ENCODE data around the gene SLMAP.

Gene SLMAP

DNA sequence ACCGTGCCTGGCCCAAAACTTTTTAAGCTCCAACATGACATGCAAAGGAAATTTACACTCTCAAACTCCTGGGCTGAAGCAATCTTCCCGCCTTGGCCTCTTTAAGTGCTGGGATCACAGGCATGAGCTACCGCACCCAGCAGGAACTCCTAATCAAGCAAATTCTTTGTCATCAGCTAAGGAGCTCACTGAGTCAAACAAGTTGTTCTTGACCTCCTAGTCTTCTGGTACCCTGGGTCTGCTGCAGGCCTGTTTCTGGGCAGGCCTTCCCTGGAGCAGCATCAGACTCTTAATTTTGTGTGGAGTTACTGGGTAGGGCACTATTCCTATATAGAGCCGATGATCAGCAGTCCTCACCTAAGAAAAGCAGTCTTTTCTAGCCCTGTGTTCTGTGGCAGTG, 183.7 kb downstream of the SLMAP start:
- Histone ChIP-seq H3K27ac (ENCODE audit: low read depth, low read length) (no peak overlapping the region), H3K4me1 (ENCODE audit: control insufficient read depth in 5 of 5, insufficient read depth in 5 of 5, low read length in 5 of 5) (peaks cover 10 to 22% (median 15%) of the 10 kb centered on the region in 5 donors), H3K9me3 (ENCODE audit: control insufficient read depth in 5 of 5, low read length in 5 of 5) (peaks cover 0 to 3% (median 0%) of the 10 kb centered on the region in 5 donors), H3K27me3 (ENCODE audit: control insufficient read depth in 5 of 5, insufficient read depth in 4 of 5, low read length in 5 of 5) (no peaks in the 10 kb centered on the region), H3K9ac (ENCODE audit: low read length in 5 of 5) (no peak overlapping the region), H3K36me3 (ENCODE audit: control insufficient read depth in 5 of 5, insufficient read depth in 5 of 5, low read length in 5 of 5) (no peaks in the 10 kb centered on the region), H3K4me3 (ENCODE audit: low read depth in 1 of 5, low read length in 5 of 5) (no peak overlapping the region)

DNA sequence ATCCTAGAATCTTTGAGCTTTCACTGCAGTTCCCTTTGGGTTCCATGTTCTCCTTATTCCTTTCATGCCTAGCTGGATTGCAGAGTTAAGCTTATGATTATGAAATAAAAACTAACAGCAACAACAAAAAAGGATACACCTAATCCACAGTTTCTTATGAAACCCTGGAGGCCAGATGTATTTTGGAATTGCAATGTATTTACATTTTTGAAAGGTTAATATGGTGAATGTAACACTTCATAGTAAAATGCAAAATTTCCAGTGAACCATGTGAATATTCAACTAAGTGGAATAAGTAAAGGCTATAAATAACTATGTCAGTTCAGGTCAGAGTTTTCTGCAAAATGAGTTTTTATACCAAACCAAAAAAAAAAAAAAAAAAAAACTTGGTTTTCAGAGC, 186.3 kb downstream of the SLMAP start:
- H3K4me1 ChIP-seq (ENCODE audit: control insufficient read depth in 5 of 5, insufficient read depth in 5 of 5, low read length in 5 of 5): peaks cover 10 to 25% (median 17%) of the 10 kb centered on the region in 5 donors

DNA sequence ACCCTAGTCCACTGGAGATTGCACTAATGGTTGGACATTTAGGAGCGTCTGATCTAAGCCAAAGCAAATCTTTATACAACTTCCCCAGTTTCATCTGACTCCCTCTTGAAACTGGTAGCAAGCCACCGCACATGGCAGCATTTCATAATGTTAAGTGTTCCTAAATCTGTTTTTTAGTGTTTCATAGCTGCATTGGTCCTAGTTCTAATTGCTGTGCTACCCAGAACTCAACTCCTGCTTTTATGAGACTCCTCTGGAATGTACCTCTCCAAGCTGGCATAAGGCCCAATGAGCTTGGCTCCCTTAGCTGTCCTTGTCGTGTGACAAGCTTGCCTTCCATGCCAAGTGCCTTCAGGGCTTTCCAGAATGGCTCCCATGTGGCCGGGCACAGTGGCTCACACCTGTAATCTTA, 186.8 kb downstream of the SLMAP start:
- H3K9ac ChIP-seq (ENCODE audit: low read length in 5 of 5): no peak overlapping the region
- no peaks in the 10 kb centered on the region for H3K27me3 ChIP-seq (ENCODE audit: control insufficient read depth in 5 of 5, insufficient read depth in 4 of 5, low read length in 5 of 5)
- peaks cover 0 to 3% (median 0%) of the 10 kb centered on the region in 5 donors for H3K9me3 ChIP-seq (ENCODE audit: control insufficient read depth in 5 of 5, low read length in 5 of 5)
- no peak overlapping the region for H3K4me3 ChIP-seq (ENCODE audit: low read depth in 1 of 5, low read length in 5 of 5)
- H3K4me1 ChIP-seq (ENCODE audit: control insufficient read depth in 5 of 5, insufficient read depth in 5 of 5, low read length in 5 of 5): peaks cover 10 to 25% (median 17%) of the 10 kb centered on the region in 5 donors
- H3K36me3 ChIP-seq (ENCODE audit: control insufficient read depth in 5 of 5, insufficient read depth in 5 of 5, low read length in 5 of 5): no peaks in the 10 kb centered on the region
- no peak overlapping the region for H3K27ac ChIP-seq (ENCODE audit: low read depth, low read length)

More for the DNA sequence above, 186.3 kb downstream of the SLMAP start:
- Histone ChIP-seq H3K9me3 (ENCODE audit: control insufficient read depth in 5 of 5, low read length in 5 of 5) (peaks cover 0 to 3% (median 0%) of the 10 kb centered on the region in 5 donors), H3K4me3 (ENCODE audit: low read depth in 1 of 5, low read length in 5 of 5) (no peak overlapping the region), H3K27ac (ENCODE audit: low read depth, low read length) (no peak overlapping the region), H3K9ac (ENCODE audit: low read length in 5 of 5) (no peak overlapping the region), H3K36me3 (ENCODE audit: control insufficient read depth in 5 of 5, insufficient read depth in 5 of 5, low read length in 5 of 5) (no peaks in the 10 kb centered on the region), H3K27me3 (ENCODE audit: control insufficient read depth in 5 of 5, insufficient read depth in 4 of 5, low read length in 5 of 5) (no peaks in the 10 kb centered on the region)

DNA sequence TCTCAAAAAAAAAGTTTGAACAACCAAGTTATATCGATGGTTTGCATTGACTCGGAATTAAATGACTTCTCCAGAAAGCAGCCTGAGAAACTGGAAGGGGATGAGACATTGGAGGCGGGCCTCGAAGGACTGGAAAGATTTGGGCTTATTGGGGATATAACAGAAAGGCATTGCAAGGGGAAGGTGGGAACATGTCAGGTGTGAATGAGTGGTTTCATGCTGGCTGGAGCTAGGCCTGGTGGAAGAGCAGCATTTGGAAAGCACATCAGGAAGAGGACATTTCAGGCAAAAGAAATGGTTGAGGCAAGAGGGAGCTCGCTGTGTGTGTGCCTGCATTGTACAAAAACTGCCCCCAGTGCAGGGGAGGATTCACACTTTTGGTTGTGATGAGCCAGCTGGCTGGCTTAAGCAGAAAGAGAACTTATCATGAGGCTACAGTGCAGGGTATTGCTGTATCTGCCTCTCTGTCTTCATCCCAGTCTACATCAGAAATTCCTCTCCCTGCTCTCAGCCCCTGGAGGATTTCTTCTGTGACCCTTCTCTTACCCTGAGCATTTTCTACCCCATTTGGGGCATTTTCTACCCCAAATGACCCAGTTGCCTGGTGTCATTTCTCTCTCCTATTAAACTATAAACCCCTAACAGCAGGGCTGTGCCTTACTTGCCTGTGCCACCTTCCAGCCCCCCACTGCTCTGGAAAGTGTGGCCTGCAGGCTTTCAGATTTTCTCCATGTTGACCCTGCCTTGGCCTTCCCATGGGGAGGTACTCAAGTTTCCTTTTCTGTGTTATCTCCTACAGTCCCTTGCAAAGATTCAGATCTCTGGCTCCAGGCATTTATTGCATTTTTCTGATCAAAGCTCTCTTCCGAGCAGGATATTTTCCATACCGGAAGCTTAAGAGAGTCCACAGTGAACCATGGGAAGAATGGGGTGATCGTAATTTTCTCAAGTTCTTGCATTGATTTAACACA, 187.7 kb downstream of the SLMAP start:
- Histone ChIP-seq H3K4me1 (ENCODE audit: control insufficient read depth in 5 of 5, insufficient read depth in 5 of 5, low read length in 5 of 5) (peaks cover 10 to 25% (median 17%) of the 10 kb centered on the region in 5 donors), H3K9ac (ENCODE audit: low read length in 5 of 5) (peak overlapping the region in 1 of 5 donors; percentile 17), H3K4me3 (ENCODE audit: low read depth in 1 of 5, low read length in 5 of 5) (peak overlapping the region in 1 of 5 donors; percentile 21), H3K27ac (ENCODE audit: low read depth, low read length) (no peak overlapping the region), H3K9me3 (ENCODE audit: control insufficient read depth in 5 of 5, low read length in 5 of 5) (peaks cover 0 to 3% (median 0%) of the 10 kb centered on the region in 5 donors), H3K36me3 (ENCODE audit: control insufficient read depth in 5 of 5, insufficient read depth in 5 of 5, low read length in 5 of 5) (no peaks in the 10 kb centered on the region), H3K27me3 (ENCODE audit: control insufficient read depth in 5 of 5, insufficient read depth in 4 of 5, low read length in 5 of 5) (no peaks in the 10 kb centered on the region)

DNA sequence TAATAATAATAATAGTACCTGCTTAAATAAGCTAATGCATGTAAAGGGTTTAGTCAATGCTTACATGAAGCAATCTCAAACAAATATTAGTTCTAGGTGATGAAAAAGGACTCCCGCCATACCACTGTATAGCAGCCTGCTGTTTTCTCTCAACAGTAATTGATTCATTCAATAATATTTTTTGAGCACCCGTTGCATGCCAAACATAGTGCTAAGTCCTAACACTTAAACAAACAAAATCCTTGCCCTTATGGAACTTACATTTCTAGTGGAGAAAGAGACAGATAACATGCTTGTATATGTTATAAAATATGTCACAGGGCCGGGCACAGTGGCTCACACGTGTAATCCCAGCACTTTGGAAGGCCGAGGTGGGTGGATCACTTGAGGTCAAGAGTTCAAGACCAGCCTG, 190.9 kb downstream of the SLMAP start:
- Histone ChIP-seq H3K9me3 (ENCODE audit: control insufficient read depth in 5 of 5, low read length in 5 of 5) (no peaks in the 10 kb centered on the region), H3K27me3 (ENCODE audit: control insufficient read depth in 5 of 5, insufficient read depth in 4 of 5, low read length in 5 of 5) (no peaks in the 10 kb centered on the region), H3K4me3 (ENCODE audit: low read depth in 1 of 5, low read length in 5 of 5) (no peak overlapping the region), H3K4me1 (ENCODE audit: control insufficient read depth in 5 of 5, insufficient read depth in 5 of 5, low read length in 5 of 5) (peaks cover 10 to 37% (median 34%) of the 10 kb centered on the region in 5 donors), H3K36me3 (ENCODE audit: control insufficient read depth in 5 of 5, insufficient read depth in 5 of 5, low read length in 5 of 5) (no peaks in the 10 kb centered on the region), H3K9ac (ENCODE audit: low read length in 5 of 5) (no peak overlapping the region), H3K27ac (ENCODE audit: low read depth, low read length) (no peak overlapping the region)

DNA sequence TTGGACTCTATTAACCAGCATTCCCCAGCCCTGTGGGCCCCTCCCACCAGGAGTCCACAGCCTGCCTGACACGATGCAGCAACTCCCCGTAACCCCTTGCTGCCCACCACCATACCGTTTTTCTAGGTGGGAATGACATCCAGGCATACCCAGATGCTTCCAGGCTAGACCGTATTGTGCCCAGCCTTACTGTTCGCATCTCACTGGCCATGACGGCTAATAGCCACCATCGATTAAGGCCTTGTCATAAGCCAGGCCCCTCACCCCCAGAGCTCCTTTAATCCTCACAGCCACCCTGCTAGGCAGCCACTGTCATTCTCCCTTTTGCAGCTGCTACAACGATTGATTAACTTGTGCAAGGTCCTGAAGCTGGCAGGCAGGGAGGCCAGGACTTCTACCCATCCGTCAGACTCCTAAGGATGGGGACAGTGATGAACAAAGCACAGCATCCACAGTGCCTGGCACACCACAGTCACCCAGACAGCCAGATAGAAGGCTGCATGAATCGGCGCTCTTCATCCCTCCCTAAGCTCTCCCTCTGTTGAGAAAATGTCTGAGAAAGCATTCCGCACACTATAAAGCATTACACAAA, 192.1 kb downstream of the SLMAP start:
- Histone ChIP-seq H3K27me3 (ENCODE audit: control insufficient read depth in 5 of 5, insufficient read depth in 4 of 5, low read length in 5 of 5) (no peaks in the 10 kb centered on the region), H3K36me3 (ENCODE audit: control insufficient read depth in 5 of 5, insufficient read depth in 5 of 5, low read length in 5 of 5) (no peaks in the 10 kb centered on the region), H3K9ac (ENCODE audit: low read length in 5 of 5) (no peak overlapping the region), H3K4me1 (ENCODE audit: control insufficient read depth in 5 of 5, insufficient read depth in 5 of 5, low read length in 5 of 5) (peaks cover 13 to 45% (median 41%) of the 10 kb centered on the region in 5 donors), H3K27ac (ENCODE audit: low read depth, low read length) (no peak overlapping the region), H3K4me3 (ENCODE audit: low read depth in 1 of 5, low read length in 5 of 5) (no peak overlapping the region), H3K9me3 (ENCODE audit: control insufficient read depth in 5 of 5, low read length in 5 of 5) (no peaks in the 10 kb centered on the region)

DNA sequence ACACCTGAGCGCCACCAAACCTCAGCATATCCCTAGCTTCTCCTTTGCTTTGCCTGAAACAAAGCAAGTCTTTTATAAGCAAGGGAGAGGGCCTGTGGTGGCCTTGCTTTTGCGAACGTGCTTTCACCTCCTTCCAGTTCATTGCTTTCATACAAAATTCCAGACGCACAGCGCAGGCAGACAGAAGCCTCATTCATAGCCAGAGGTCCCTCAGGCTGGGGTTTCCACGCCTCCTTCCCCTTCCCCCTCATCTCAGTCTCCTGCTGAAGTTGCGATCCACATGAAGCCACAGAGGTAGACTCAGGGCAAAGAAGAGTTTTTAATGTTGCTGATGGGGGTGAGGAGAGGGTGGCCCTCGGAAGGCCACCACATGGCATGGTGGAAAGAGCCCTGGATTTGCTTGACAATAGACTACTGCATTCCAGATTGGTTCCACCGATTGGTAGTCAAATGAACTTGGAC, 192.7 kb downstream of the SLMAP start:
- Histone ChIP-seq H3K9ac (ENCODE audit: low read length in 5 of 5) (no peak overlapping the region), H3K4me3 (ENCODE audit: low read depth in 1 of 5, low read length in 5 of 5) (no peak overlapping the region), H3K27ac (ENCODE audit: low read depth, low read length) (no peak overlapping the region), H3K36me3 (ENCODE audit: control insufficient read depth in 5 of 5, insufficient read depth in 5 of 5, low read length in 5 of 5) (no peaks in the 10 kb centered on the region), H3K4me1 (ENCODE audit: control insufficient read depth in 5 of 5, insufficient read depth in 5 of 5, low read length in 5 of 5) (peaks cover 10 to 39% (median 37%) of the 10 kb centered on the region in 5 donors), H3K27me3 (ENCODE audit: control insufficient read depth in 5 of 5, insufficient read depth in 4 of 5, low read length in 5 of 5) (no peaks in the 10 kb centered on the region), H3K9me3 (ENCODE audit: control insufficient read depth in 5 of 5, low read length in 5 of 5) (no peaks in the 10 kb centered on the region)

DNA sequence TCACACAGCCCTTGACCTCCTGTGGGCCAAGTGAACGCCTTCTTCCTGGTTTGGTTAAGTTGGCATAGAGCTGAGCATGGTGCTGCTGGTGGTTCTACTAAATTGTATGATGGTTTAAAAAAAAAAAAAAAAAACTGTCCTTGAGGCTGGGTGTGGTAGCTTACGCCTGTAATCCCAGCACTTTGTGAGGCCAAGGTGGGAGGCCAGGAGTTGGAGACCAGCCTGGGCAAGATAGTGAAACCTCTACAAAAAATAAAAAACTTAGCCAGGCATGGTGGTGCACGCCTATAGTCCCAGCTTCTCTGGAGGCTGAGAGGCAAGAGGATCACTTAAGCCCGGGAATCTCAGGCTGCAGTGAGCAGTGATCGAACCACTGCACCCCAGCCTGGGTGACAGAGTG, 193.2 kb downstream of the SLMAP start:
- no peaks in the 10 kb centered on the region for H3K36me3 ChIP-seq (ENCODE audit: control insufficient read depth in 5 of 5, insufficient read depth in 5 of 5, low read length in 5 of 5)
- no peaks in the 10 kb centered on the region for H3K27me3 ChIP-seq (ENCODE audit: control insufficient read depth in 5 of 5, insufficient read depth in 4 of 5, low read length in 5 of 5)
- H3K9me3 ChIP-seq (ENCODE audit: control insufficient read depth in 5 of 5, low read length in 5 of 5): no peaks in the 10 kb centered on the region
- H3K27ac ChIP-seq (ENCODE audit: low read depth, low read length): no peak overlapping the region
- peaks cover 6 to 34% (median 32%) of the 10 kb centered on the region in 5 donors for H3K4me1 ChIP-seq (ENCODE audit: control insufficient read depth in 5 of 5, insufficient read depth in 5 of 5, low read length in 5 of 5)
- H3K4me3 ChIP-seq (ENCODE audit: low read depth in 1 of 5, low read length in 5 of 5): no peak overlapping the region
- H3K9ac ChIP-seq (ENCODE audit: low read length in 5 of 5): no peak overlapping the region

DNA sequence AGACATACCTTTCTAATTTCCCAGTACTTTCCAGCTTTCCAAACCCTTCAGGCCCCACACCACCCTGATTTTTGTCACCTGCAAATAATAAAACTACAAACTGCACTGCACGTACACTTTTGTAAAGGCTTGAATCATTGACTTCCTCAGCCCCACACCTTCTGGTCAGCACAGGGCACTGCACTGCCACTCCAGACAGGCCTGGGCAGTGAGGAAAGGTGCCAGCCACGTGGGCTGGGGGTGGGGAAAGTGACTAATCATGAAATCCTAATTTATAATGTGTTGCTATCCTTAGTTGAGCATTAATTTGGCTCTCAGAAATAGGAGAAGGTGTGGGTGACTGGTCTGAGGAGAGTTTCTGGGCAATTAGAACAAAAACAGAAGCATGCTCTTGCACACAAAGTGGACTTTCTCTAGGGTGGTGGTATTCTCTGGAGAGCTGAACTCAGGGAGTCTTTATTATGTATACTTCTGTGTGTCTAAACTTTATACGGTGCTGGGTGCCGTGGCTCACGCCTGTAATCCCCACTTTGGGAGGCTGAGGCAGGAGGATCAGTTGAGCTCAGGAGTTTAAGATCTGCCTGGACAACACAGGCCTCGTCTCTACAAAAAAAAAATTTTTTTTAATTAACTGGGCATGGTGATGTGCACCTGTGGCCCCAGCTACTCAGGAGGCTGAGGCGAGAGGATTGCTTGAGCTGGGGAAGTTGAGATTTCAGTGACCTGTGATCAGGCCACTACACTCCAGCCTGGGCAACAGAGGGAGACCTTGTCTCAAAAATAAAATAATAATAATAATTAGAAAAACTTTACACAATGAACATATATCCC, 193.9 kb downstream of the SLMAP start:
- H3K36me3 ChIP-seq (ENCODE audit: control insufficient read depth in 5 of 5, insufficient read depth in 5 of 5, low read length in 5 of 5): no peaks in the 10 kb centered on the region
- no peak overlapping the region for H3K9ac ChIP-seq (ENCODE audit: low read length in 5 of 5)
- no peak overlapping the region for H3K4me3 ChIP-seq (ENCODE audit: low read depth in 1 of 5, low read length in 5 of 5)
- H3K9me3 ChIP-seq (ENCODE audit: control insufficient read depth in 5 of 5, low read length in 5 of 5): no peaks in the 10 kb centered on the region
- peaks cover 3 to 28% (median 26%) of the 10 kb centered on the region in 5 donors for H3K4me1 ChIP-seq (ENCODE audit: control insufficient read depth in 5 of 5, insufficient read depth in 5 of 5, low read length in 5 of 5)
- no peak overlapping the region for H3K27ac ChIP-seq (ENCODE audit: low read depth, low read length)
- no peaks in the 10 kb centered on the region for H3K27me3 ChIP-seq (ENCODE audit: control insufficient read depth in 5 of 5, insufficient read depth in 4 of 5, low read length in 5 of 5)
